GM12875 (cell line): ENCODE measurements around the gene DLGAP4.

Source experiments
- H3K4me3 ChIP-seq: one replicate; pipeline ENCODE4 v1.5.1; 2011; ENCODE audit warnings: low read depth, low read length, control low read depth
- TF ChIP-seq, protein P1 (sequence below): IDR thresholded peaks from 2 replicates; pipeline ENCODE4 v1.5.1; 2011; ENCODE audit warnings: low read depth, mild to moderate bottlenecking, control low read depth, inconsistent platforms, low read length, moderate library complexity, borderline replicate concordance; ENCODE audit not compliant: insufficient read depth

DLGAP4 gene

GRCh38 chr20:36279362-36279761 is 26.8 kb upstream of the DLGAP4 start:
- no peak overlapping the region for H3K4me3 ChIP-seq
- TF ChIP-seq, protein P1, sequence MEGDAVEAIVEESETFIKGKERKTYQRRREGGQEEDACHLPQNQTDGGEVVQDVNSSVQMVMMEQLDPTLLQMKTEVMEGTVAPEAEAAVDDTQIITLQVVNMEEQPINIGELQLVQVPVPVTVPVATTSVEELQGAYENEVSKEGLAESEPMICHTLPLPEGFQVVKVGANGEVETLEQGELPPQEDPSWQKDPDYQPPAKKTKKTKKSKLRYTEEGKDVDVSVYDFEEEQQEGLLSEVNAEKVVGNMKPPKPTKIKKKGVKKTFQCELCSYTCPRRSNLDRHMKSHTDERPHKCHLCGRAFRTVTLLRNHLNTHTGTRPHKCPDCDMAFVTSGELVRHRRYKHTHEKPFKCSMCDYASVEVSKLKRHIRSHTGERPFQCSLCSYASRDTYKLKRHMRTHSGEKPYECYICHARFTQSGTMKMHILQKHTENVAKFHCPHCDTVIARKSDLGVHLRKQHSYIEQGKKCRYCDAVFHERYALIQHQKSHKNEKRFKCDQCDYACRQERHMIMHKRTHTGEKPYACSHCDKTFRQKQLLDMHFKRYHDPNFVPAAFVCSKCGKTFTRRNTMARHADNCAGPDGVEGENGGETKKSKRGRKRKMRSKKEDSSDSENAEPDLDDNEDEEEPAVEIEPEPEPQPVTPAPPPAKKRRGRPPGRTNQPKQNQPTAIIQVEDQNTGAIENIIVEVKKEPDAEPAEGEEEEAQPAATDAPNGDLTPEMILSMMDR = no peak

DNA sequence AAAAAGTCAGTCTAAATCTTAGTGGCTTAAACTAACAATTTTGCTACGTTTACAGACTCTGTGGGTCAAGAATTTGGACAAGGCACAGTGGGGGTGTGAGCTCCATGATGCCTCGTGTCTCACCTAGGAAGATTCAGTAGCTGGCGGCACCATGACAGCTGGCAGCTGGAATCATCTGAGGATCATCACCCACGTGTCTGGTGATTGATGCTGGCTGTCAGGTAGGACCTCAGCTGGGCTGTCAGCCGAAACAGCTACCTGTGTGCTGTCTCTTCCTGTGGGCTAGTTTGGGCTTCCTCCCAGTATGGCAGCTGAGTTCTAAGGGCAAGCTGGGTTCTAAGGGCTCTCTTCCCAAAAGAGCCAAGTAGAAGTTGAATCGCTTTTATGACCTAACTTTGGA is 26.4 kb upstream of the DLGAP4 start:
- H3K4me3 ChIP-seq = no peak overlapping the region
- TF ChIP-seq, protein P1 = no peak

DNA sequence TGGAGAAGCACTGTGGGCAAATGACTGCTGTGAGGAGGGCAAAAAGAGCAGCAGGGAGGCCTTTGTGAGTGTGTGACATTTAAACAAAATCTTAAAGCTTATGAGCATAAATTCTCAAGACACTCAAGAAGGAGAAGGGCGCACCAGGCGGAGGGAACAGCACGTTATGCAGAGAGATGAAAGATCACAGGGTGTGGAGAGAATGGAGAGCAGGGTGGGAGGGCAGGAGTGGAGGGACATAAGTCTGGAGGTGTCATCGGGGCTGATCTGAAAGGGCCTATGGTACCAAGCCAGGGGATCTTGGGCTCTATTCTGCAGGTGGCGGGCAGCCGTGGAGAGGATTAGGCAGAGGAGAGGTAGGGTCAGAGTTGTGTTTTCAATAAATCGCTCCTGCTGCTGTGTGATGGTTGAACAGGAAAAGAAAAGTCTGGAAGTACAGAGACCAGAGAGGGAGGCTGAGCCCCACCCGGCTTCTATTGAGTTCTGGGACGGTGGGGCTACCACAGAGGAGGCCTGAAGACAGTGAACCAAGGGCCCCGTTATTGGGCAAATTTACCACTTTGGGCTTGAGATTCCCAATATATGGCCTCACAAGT is 24.3 kb upstream of the DLGAP4 start:
- no peak overlapping the region for H3K4me3 ChIP-seq
- TF ChIP-seq, protein P1 = no peak

- H3K4me3 ChIP-seq = no peak overlapping the region
- TF ChIP-seq, protein P1 = no peak
Observed at GRCh38 chr20:36284751-36285150, 21.4 kb upstream of the DLGAP4 start.

DNA sequence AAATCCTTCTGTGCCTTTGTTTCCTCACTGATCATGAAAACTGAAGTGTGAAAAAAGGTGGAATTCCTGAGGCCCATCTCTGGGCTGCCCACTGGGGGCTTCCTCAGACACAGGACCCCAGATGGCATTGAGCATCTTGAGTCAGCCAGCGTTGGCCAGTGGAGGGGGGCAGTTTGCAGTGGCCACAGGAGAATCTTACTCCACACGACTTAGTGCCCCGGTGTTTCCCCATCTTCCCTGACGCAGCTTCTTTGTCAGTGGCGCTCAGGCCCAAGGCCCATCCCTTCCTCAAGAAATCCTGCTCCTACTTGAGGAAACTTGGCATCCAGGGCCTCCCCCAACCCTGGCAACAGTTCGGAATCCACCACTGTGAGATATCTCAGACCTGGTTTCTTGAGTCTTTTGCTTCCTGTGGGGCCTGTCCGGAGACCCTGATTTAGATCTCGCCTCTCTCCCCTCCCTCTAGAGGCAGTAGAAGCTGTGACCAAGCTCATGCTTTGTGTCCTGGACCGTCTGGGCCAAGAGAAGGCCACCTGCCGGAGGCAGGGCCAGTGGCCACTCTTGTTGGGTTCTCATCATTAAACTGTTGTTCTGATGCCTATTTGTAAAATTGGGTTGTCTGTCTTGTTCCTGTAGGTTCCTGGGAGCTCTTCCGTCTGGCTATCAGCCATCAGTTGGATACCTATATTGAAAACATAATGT is 20.2 kb upstream of the DLGAP4 start:
- no peak overlapping the region for H3K4me3 ChIP-seq
- TF ChIP-seq, protein P1 = no peak

- TF ChIP-seq, protein P1 = no peak
- no peak overlapping the region for H3K4me3 ChIP-seq
Observed at GRCh38 chr20:36297656-36298055, 8.5 kb upstream of the DLGAP4 start.

- TF ChIP-seq, protein P1 = no peak
- H3K4me3 ChIP-seq = no peak overlapping the region
Observed at GRCh38 chr20:36298061-36298460, 8.1 kb upstream of the DLGAP4 start.
